ENCODE data around the gene CDH4.

The CDH4 gene

DNA sequence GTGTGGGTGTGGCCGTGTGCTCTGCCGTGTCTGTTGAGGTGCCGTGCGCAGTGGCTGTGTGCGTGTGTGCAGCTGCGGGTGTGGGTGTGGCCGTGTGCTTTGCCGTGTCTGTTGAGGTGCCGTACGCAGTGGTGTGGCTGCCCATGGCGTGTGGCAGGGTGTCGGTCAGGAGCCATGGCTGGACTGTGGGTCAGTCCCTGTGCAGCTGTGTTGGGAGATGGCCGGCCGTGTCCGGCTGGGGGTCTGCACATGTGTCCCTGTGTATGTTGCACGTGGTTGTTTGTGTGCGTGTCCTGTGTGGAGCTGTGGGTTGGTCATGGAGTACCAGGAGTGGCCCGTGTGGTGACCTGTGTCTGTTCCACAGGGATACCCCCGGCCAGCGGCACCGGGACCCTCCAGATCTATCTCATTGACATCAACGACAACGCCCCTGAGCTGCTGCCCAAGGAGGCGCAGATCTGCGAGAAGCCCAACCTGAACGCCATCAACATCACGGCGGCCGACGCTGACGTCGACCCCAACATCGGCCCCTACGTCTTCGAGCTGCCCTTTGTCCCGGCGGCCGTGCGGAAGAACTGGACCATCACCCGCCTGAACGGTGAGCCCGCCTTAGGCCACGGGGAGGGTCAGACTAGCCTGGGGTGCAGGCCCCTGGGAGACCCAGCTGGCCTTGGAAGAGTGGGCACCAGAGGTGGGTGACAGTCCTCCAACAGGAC, 675.9 kb downstream of the CDH4 start:
- DNase-seq (ENCODE audit: extremely low read depth in 1 of 2, low read depth in 1 of 2), result no peak

DNA sequence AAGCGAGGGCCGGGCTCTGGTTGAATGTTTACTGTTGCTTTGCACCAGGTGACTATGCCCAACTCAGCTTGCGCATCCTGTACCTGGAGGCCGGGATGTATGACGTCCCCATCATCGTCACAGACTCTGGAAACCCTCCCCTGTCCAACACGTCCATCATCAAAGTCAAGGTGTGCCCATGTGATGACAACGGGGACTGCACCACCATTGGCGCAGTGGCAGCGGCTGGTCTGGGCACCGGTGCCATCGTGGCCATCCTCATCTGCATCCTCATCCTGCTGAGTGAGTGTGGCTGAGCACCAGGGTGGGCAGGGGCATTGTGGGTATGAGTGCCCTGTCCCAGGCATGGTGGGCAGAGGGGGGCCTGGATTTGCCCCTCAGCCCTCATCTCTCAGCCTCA, 677.5 kb downstream of the CDH4 start:
- no peak for DNase-seq (ENCODE audit: extremely low read depth in 1 of 2, low read depth in 1 of 2)

DNA sequence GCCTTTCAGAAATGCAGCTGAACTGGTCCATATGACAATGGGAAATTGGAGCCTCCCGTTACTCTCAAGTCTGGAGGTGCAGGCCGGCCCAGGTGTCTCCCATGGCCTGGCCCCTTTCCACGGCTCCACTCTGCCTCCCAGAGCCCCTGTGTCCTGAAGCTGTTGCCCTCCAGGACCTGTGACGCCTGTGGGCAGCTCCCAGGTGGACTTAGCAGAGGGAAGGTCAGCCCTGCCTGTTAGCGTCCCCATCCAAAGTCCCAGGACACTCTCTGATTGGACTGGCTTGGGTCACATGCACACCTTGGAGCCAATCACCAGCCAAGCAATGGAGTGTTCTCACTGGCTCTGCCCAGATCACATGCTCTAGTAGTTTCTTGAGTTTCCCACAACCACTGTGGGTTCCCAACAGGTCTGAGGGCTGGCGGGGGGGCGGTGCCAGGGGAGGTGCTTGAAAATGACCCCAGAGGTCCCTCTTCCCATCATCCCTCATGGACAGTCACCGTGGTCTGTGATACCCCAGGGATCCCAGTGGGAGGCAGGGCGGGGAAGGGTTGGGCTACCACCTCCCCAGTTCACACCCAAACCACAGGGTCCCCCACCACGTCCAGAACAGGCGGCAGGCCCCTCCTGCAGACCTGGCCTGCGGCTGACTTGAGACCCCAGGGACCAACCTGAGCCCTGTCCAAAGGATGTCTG, 678.1 kb downstream of the CDH4 start:
- no peak for DNase-seq (ENCODE audit: extremely low read depth in 1 of 2, low read depth in 1 of 2)

DNA sequence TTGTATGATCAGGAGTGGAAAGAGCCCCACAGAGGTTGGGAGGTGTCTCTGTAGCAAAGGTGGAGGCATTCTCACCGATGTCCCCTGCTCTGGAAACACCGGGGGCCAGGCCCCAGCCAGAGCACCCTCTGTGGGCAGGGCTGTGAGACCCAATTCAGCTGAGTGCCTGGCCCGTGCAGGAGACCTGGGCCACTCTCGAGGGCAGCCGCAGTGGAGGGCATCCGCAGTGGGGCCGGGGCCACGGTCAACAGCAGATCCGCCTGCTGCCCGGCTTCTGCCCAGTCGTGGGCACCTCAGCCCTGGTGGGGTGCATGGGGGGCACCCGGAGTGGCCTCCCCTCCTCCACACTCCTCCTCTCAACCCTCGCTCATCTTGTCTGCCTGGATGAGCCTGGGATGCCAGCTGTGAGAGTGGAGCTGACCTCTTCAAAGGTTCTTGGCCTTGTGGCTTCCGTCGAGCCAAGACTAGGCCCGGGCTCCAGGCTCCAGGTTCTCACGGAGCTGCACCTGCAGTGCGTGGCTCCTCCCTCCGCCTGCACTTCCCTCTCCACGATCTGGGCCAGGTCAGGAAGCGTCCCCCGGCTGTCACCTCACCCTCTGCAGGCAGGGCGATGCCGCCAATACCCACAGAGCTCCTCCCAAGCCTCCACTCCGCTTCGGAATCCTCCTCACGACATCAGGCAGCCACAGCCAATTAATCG, 678.9 kb downstream of the CDH4 start:
- DNase-seq (ENCODE audit: extremely low read depth in 1 of 2, low read depth in 1 of 2), result no peak

DNA sequence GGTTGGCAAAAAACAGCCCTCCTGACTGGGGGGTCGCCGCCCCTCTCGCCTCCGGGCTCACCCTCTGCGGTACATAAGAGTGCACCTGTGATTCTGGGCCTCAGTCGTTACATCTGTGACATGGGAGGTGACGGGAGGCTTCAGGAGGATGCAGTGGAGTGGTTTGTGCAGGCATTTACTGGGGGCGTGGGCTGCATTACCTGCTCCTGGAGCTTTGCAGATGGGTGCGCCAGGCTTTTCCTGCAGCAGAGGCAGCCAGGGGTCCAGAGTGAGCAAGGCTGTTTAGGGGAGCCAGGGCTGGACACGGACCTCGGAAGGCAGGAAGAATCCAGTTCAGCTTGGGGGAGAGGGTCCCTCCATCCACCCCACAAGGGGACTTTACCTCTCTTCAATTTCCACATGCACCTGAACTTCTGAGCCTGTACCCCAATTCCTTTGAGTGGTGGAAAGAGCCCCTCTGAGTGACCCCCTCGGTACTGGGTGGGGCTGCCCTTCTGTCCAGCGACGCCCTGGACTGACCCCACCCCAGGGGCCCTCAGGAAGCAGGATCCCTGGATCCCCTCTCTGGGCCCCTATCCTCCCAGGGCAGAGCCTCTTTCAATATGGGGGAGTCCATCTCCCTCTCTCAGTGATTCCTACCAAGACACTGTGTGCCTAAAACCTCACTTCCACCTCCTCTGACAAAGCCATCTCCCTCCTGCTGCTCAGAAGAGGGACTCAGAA, 679.6 kb downstream of the CDH4 start:
- no peak for DNase-seq (ENCODE audit: extremely low read depth in 1 of 2, low read depth in 1 of 2)

DNA sequence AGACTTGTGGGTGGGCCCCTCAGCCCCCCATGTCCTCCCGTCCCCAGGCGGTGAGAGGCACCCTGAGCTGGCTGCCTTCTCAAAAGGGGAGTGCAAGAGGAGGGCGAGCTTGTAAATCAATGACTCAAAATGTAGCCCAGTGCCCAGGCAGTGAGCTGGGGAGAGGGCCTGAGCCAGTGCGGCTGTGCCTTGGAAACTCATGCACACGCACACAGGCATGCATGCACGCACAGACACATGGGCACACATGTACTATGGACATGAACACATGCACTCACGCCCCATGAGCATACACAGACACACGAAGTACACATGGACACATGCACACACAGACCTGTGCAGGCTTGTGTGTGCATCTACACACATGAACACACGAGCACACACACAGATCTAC, 680.1 kb downstream of the CDH4 start:
- no peak for DNase-seq (ENCODE audit: extremely low read depth in 1 of 2, low read depth in 1 of 2)

DNA sequence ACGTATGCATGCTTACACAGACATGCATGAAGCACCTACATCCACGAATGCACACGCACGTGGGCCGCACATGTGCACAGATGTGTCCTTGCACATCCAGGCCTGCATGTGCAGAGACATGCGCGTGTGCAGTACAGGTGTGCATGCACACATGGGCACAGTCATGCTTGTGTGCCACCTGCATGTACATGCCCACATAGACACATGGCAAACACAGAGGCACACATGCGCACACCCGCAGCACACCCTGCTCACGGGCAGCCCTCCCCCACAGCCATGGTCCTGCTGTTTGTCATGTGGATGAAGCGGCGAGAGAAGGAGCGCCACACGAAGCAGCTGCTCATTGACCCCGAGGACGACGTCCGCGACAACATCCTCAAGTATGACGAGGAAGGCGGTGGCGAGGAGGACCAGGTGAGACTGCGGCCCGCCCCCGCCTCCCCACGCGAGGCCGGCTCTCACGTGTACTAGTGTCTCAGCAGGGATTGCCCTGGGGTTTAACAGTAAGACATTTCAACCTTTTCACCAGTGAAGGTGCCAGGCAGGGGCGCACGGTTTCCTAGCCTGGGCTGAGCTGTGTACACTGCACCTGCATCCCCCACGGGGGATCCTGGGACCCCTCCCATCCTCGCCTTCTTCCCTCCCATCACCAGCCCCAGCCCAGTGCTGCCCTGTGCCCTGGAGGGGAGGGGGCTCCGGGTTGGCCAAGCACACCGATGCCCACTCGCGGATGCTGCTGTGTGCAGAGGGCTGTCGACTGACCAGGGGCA, 680.8 kb downstream of the CDH4 start:
- no peak for DNase-seq (ENCODE audit: extremely low read depth in 1 of 2, low read depth in 1 of 2)

DNA sequence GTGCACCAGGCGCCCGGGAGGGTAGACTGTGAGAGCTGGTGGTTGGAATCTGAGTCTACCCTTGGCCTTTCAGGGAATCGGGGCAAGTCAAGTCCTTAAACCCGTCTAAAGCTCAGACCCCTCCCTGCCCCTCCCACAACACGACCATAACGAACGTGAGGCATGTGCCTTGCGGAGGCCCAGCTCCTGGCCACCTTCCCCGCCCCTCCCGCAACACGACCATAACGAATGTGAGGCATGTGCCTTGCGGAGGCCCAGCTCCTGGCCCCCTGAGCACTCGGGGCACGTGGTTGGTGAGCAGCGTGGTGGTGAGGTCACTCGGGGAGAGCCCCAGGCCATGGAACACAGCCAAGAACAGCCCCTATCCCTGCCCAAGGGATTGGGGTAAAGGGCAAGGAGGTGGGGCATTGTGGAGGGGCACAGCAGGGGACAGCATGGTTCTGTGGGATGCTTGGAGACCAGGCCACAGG, 681.5 kb downstream of the CDH4 start:
- DNase-seq (ENCODE audit: extremely low read depth in 1 of 2, low read depth in 1 of 2), result no peak

DNA sequence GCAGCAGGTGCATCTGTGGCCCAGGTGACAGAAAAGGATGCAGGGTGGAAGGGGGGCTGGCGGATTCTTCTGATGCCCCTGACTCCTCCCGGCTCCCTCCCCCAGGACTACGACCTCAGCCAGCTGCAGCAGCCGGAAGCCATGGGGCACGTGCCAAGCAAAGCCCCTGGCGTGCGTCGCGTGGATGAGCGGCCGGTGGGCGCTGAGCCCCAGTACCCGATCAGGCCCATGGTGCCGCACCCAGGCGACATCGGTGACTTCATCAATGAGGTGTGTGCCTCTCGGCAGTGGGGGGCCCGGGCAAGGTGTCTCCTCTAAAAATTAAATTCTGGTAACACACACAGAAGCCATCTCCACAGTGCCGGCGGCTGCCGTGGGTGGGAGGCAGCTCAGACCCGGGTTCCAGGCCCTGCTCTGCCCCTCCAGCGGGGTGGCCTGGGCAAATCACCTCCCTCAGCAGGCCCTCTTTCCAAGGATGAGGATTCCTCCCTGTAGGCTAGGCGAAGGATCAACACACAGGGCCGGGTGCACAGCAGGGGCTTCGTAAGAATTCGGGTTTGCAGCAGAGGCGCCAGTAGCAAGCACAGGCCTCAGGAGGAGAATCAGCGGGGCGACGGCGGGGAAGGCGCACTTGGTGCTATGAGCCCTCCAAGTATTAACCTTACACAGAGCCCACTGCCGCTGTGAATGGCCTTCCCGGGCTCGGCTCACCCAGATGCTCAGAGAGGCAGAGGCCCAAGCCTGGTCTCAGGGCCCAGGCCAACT, 682.1 kb downstream of the CDH4 start:
- no peak for DNase-seq (ENCODE audit: extremely low read depth in 1 of 2, low read depth in 1 of 2)

DNA sequence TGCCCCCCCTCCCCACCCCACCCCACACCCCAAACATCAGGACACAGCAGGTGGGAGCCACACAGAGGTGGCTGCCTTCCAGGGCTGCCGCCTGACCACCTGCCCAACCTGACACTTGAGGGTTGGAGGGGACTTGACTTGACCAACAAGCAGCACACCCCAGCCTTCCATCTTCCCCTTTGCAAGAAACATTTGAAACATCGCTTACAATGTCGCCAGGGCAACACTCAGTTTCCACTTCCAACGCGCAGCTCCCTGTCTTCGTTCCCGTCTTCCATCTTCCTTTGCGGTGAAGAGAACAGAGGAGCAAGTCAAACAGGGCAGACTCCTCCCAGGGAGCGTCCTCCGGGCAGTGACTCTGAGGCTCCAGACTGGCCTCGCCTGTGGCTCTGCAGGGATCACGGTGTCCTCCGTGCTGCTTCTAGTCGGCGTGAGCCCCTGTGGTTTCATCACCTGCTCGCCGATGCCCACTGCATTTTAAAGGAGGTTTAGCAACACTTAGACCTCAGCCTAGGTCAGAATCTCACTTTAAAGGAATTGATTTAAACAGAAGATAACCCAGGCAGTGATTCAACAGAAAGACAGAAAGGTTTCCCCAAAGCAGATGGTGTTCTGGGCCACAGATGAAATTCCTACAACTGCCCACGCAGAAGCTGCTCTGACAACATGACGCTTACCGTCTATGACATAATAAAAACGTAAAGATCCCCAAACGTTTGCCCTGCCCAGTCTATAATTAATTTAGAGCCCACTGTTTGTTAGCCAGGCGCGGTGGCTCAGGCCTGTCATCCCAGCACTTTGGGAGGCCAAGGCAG, 682.9 kb downstream of the CDH4 start:
- no peak for DNase-seq (ENCODE audit: extremely low read depth in 1 of 2, low read depth in 1 of 2)

DNA sequence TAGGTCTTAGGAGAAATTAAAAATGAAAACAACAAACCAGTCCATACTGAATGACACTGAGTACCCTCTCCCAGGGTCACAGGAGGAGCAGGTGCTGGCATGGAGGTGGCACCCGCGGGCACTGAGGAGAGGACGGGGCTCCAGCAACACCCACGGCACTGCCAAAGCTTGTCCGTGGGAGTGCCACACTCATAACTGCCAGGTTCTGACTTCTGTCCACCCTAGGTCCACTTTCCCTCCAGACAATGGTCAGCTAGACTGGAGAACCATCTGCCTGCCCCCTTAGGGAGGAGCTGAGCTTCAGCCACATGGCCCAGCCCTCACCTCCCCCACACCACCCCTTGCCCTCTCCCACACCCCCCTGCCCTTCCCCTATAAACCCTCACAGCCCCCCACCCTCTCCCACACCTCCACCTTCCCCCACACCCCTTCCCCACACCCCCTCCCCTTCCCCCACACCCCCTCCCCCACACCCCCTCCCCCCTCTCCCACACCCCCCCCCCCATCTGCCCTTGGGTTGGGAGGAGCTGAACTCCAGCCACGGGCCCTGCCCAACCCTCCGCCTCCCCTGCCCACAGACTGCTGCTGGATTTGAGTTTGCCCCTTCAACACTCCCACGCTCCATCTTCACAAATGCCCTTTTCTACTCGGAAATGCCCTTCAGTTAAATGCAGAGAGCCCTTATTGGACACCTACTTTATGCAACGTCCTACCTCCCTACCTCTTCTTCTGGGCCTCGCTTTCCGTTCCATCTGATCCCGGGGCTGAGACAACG, 684.1 kb downstream of the CDH4 start:
- DNase-seq (ENCODE audit: extremely low read depth in 1 of 2, low read depth in 1 of 2), result no peak

DNA sequence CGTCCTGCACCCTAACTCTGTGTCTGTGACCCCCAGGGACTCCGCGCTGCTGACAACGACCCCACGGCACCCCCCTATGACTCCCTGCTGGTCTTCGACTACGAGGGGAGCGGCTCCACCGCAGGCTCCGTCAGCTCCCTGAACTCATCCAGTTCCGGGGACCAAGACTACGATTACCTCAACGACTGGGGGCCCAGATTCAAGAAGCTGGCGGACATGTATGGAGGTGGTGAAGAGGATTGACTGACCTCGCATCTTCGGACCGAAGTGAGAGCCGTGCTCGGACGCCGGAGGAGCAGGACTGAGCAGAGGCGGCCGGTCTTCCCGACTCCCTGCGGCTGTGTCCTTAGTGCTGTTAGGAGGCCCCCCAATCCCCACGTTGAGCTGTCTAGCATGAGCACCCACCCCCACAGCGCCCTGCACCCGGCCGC, 684.7 kb downstream of the CDH4 start:
- no peak for DNase-seq (ENCODE audit: extremely low read depth in 1 of 2, low read depth in 1 of 2)

DNA sequence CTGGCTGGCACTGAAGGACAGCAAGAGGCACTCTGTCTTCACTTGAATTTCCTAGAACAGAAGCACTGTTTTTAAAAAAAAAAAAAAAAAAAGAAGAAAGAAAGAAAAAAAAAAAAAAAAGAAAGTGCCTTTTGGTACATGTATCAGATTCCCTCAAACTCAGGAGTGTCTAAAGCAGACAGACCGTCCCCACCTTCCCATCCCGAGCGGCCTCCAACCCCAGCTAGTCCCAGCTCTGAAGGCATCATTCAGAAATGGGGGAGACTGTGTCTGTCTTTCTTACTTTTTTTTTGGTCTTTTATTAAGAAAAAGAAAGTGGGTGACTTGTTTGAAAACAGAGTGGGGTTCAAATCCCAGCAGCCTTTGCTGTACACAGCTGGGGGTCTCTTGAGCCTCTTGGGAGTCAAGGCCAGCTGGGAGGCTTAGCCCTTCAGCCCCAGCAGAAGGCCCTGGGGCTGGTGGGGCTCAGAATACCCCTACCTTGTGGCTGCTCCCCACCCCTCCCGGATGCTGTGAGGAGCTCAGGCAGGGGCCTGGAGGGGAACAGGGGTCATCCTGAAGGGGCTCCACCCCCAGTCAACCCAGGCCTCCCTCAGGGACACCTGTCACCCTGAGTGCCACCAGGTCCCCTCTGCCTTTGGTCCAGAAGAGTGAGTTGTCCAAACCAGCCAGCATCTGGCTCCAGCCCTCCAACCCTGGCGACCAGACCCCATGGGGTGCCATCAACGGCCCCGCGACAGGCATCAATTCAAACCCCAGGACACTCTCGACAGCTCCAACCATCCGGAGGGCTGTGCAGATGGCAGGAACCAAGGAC, 685.3 kb downstream of the CDH4 start:
- DNase-seq (ENCODE audit: extremely low read depth in 1 of 2, low read depth in 1 of 2), result no peak

DNA sequence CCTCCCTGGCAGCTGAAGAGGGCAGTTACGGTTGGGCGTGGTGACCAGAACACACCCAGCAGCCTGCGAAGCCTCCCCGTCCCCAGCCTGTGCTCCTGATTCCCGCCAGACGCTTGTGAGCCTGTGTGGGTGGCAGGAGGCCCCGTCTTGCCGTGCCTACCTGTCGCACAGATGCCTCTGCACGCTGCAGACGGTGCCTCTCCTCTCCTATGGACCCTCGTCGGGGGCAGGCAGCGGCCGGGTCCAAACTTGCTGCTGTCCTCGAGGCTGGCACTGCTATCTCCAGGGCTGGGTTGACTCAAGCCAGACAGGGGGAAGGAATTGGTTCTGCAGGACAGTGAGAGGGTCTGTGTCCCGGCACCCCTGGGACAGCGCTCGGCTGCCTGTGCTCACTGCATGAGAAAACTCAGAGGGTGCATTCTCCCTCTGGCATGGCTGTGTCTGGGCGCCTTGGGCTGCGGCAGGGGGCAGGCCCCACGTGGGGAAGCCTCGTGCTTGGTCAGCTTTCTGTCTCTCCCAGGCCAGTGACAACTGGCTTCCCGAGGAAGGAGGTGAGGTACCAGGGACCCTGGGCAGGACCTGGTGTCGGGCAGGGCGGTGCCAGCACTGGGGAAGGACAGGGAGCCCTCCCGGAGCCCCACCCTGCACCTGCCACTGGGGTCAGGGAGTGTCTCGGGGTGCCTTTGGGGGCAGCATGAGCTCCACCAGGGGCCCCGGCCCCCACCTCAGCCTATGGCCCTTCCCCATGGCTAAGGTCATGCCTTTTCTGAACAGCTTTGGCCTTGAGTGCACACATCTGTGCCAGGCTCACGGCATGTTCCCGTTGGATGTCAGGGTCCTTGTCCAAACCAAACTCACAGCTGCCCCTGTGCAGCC, 686.1 kb downstream of the CDH4 start:
- no peak for DNase-seq (ENCODE audit: extremely low read depth in 1 of 2, low read depth in 1 of 2)

DNA sequence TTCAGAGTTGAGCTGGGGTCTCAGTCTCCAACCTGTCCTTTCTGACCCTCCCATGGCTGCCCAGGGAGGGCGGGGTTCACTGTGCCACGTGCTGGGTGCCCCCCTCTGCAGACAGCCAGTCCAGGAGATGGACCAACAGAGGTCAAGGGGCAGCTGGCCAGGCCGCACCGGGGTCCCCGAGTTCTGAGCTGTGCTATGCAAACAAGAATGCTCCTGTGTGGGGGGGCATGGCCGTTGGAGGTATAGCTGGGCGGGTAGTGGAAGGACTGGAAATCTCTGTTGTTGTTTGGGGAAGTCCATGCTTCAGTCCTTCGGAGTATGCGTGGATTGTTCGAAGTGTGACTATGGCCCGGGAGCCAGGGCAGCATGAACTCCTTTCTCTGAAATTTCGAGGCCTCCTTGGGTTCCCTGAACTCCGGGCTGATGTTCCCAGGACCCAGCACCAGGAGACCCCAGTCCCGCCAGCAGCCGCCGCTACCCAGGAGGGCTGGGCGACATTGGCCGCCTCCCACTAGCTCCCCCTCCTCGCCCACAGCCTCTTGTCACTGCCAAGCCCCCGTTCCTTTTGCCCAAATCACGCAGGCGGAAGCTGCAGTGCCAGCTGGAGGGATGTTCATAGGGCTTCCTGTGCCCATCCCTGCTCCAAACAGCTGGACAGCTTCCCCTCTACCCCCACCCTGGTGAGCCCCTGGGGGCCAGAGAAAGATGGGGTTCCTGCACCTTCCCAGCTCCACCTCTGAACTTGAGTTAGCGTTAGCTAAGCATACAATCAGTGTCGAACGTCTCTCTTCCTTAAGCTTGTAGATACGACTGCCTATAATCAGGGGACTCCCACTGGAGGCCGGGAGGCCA, 687.0 kb downstream of the CDH4 start:
- no peak for DNase-seq (ENCODE audit: extremely low read depth in 1 of 2, low read depth in 1 of 2)

All from activated CD8-positive, alpha-beta memory T cell treated with anti-CD3 and anti-CD28 coated beads for 1 hour (primary cell).